ENCODE measurements around the gene SMYD3.

DNA sequence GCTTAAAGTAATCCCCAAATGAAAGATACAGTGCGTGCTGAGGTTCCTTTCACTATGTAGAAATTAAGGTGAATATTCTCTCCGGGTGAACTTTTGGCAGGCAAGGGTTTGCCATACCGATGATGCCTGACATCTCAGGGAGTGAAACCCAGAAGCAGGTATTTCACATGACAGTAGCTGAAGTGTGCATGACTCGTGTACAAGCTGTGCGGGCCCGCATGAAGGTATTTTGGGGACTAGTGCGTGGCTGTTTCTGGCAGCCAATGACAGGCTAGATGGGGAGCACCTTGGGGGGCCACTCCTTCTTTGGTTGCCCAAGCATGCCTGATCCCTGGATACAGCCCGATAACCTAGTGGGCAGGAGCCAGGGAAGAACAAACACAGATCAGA is 569.0 kb downstream of the SMYD3 start:
- TF ChIP-seq POLR2A (IDR thresholded peaks at IDR 0.05) = no peak
- TF ChIP-seq, protein P1, sequence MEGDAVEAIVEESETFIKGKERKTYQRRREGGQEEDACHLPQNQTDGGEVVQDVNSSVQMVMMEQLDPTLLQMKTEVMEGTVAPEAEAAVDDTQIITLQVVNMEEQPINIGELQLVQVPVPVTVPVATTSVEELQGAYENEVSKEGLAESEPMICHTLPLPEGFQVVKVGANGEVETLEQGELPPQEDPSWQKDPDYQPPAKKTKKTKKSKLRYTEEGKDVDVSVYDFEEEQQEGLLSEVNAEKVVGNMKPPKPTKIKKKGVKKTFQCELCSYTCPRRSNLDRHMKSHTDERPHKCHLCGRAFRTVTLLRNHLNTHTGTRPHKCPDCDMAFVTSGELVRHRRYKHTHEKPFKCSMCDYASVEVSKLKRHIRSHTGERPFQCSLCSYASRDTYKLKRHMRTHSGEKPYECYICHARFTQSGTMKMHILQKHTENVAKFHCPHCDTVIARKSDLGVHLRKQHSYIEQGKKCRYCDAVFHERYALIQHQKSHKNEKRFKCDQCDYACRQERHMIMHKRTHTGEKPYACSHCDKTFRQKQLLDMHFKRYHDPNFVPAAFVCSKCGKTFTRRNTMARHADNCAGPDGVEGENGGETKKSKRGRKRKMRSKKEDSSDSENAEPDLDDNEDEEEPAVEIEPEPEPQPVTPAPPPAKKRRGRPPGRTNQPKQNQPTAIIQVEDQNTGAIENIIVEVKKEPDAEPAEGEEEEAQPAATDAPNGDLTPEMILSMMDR (IDR thresholded peaks at IDR 0.05) = no peak
